ENCODE results near the gene ALG12. TPM values are rescaled to one million over a fixed set of nuclear protein-coding genes. Genes with fewer than 3 reads are reported as not detected.

Gene ALG12
- total RNA-seq, 1 donor from 2014 or later = 23.2 TPM

GRCh38 chr22:49921508-49922278, 3.5 kb upstream of the ALG12 start:
- Mint-ChIP-seq H3K4me1 (ENCODE audit: unreplicated experiment) (peaks cover 38% of the 10 kb centered on the region), H3K27me3 (ENCODE audit: unreplicated experiment) (peaks cover 10% of the 10 kb centered on the region), H3K9me3 (ENCODE audit: unreplicated experiment) (no peaks in the 10 kb centered on the region), H3K27ac (ENCODE audit: unreplicated experiment) (no peak overlapping the region), H3K36me3 (ENCODE audit: low read depth, unreplicated experiment) (peaks cover 24% of the 10 kb centered on the region), H3K4me3 (ENCODE audit: unreplicated experiment) (peak overlapping the region; percentile 68)
- no peak for DNase-seq (ENCODE audit: low spot score)
- no peak for TF ChIP-seq CTCF (IDR thresholded peaks at IDR 0.05; ENCODE audit: unreplicated experiment)

GRCh38 chr22:49920859-49921258, 2.6 kb upstream of the ALG12 start:
- no peak for DNase-seq (ENCODE audit: low spot score)
- H3K4me1 Mint-ChIP-seq (ENCODE audit: unreplicated experiment) = peaks cover 38% of the 10 kb centered on the region
- peaks cover 10% of the 10 kb centered on the region for H3K27me3 Mint-ChIP-seq (ENCODE audit: unreplicated experiment)
- H3K36me3 Mint-ChIP-seq (ENCODE audit: low read depth, unreplicated experiment) = peaks cover 20% of the 10 kb centered on the region
- H3K27ac Mint-ChIP-seq (ENCODE audit: unreplicated experiment) = peak overlapping the region; percentile 48
- no peaks in the 10 kb centered on the region for H3K9me3 Mint-ChIP-seq (ENCODE audit: unreplicated experiment)
- H3K4me3 Mint-ChIP-seq (ENCODE audit: unreplicated experiment) = peak overlapping the region; percentile 85
- no peak for TF ChIP-seq CTCF (IDR thresholded peaks at IDR 0.05; ENCODE audit: unreplicated experiment)

- Mint-ChIP-seq H3K27me3 (ENCODE audit: unreplicated experiment) (peaks cover 4% of the 10 kb centered on the region), H3K9me3 (ENCODE audit: unreplicated experiment) (no peaks in the 10 kb centered on the region), H3K4me1 (ENCODE audit: unreplicated experiment) (peaks cover 31% of the 10 kb centered on the region), H3K4me3 (ENCODE audit: unreplicated experiment) (peak overlapping the region; percentile 85), H3K27ac (ENCODE audit: unreplicated experiment) (peak overlapping the region; percentile 68), H3K36me3 (ENCODE audit: low read depth, unreplicated experiment) (peaks cover 13% of the 10 kb centered on the region)
- no peak for DNase-seq (ENCODE audit: low spot score)
- no peak for TF ChIP-seq CTCF (IDR thresholded peaks at IDR 0.05; ENCODE audit: unreplicated experiment)
These were observed 958 bp upstream of the ALG12 start for GRCh38 chr22:49918911-49919881.

- Mint-ChIP-seq H3K4me1 (ENCODE audit: unreplicated experiment) (peaks cover 23% of the 10 kb centered on the region), H3K9me3 (ENCODE audit: unreplicated experiment) (no peaks in the 10 kb centered on the region), H3K36me3 (ENCODE audit: low read depth, unreplicated experiment) (peaks cover 8% of the 10 kb centered on the region), H3K27ac (ENCODE audit: unreplicated experiment) (no peak overlapping the region), H3K27me3 (ENCODE audit: unreplicated experiment) (peaks cover 6% of the 10 kb centered on the region), H3K4me3 (ENCODE audit: unreplicated experiment) (peak overlapping the region; percentile 91)
- TF ChIP-seq CTCF (IDR thresholded peaks at IDR 0.05; ENCODE audit: unreplicated experiment) = no peak
- DNase-seq (ENCODE audit: low spot score) = no peak
These were observed 1.4 kb downstream of the ALG12 start for GRCh38 chr22:49916831-49917230.
